Measurements from ENCODE around the gene WDR27. TPM values are rescaled to one million over a fixed set of nuclear protein-coding genes. Genes with fewer than 3 reads are reported as not detected.
"Not testable (repeated sequence)": the region's sequence is repeated elsewhere in the genome, so short reads cannot be mapped to it uniquely, and the experiment has no call there.

WDR27 gene
- total RNA-seq, 2 experiments from 2014 or later = 48.8 to 49.6 TPM

DNA sequence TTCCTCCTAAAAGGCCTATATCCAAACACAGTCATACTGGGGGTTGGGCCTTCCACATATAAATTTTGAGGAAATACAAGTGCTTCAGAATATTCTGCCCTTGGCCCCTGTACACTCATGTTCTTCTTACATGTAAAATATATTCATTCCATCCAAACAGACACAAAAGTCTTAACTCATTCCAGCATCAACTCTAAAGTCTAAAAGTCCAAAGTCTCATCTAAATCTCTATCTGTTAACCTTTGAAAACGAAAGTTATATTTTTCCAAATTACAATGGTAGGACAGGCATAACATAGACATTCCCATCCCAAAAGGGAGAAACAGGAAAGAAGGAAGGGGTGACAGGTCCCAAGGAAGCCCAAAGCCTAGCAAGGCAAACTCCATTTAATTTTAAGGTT, 232.8 kb downstream of the WDR27 start:
- peaks cover 9% of the 10 kb centered on the region for H3K36me3 Mint-ChIP-seq (ENCODE audit: low read depth)
- DNase-seq = no peak
- ATAC-seq = no peak
- POLR2A ChIA-PET = no interaction called here
- CTCF ChIA-PET = no interaction called here
- no peak overlapping the region for H3K4me3 Mint-ChIP-seq
- H3K9me3 Mint-ChIP-seq = peaks cover 28% of the 10 kb centered on the region
- intact Hi-C loops (cut with micrococcal nuclease) = no loop called here
- no peak overlapping the region for H3K27ac Mint-ChIP-seq
- no peaks in the 10 kb centered on the region for H3K27me3 Mint-ChIP-seq
- no peaks in the 10 kb centered on the region for H3K4me1 Mint-ChIP-seq (ENCODE audit: low read depth)
- TF ChIP-seq, protein P1, sequence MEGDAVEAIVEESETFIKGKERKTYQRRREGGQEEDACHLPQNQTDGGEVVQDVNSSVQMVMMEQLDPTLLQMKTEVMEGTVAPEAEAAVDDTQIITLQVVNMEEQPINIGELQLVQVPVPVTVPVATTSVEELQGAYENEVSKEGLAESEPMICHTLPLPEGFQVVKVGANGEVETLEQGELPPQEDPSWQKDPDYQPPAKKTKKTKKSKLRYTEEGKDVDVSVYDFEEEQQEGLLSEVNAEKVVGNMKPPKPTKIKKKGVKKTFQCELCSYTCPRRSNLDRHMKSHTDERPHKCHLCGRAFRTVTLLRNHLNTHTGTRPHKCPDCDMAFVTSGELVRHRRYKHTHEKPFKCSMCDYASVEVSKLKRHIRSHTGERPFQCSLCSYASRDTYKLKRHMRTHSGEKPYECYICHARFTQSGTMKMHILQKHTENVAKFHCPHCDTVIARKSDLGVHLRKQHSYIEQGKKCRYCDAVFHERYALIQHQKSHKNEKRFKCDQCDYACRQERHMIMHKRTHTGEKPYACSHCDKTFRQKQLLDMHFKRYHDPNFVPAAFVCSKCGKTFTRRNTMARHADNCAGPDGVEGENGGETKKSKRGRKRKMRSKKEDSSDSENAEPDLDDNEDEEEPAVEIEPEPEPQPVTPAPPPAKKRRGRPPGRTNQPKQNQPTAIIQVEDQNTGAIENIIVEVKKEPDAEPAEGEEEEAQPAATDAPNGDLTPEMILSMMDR (IDR thresholded peaks at IDR 0.05) = no peak

DNA sequence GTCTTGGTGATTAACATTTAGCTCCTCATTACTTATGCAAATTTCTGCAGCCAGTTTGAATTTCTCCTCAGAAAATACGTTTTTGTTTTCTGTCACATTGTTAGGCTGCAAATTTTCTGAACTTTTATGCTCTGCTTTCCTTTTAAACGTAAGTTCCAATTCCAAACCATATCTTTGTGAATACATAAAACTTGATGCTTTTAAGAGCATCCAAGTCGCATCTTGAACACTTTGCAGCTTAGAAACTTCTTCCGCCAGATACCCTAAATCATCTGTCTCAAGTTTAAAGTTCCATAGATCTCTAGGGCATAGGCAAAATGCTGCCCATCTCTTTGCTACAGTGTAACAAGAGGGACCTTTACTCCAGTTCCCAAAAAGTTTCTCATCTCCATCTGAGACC, 234.1 kb downstream of the WDR27 start:
- H3K36me3 Mint-ChIP-seq (ENCODE audit: low read depth); POLR2A ChIA-PET; intact Hi-C loops (cut with micrococcal nuclease); CTCF ChIA-PET; H3K27ac Mint-ChIP-seq; H3K4me3 Mint-ChIP-seq; ATAC-seq; H3K4me1 Mint-ChIP-seq (ENCODE audit: low read depth); H3K27me3 Mint-ChIP-seq; DNase-seq: not testable (repeated sequence)
- peaks cover 26% of the 10 kb centered on the region for H3K9me3 Mint-ChIP-seq

DNA sequence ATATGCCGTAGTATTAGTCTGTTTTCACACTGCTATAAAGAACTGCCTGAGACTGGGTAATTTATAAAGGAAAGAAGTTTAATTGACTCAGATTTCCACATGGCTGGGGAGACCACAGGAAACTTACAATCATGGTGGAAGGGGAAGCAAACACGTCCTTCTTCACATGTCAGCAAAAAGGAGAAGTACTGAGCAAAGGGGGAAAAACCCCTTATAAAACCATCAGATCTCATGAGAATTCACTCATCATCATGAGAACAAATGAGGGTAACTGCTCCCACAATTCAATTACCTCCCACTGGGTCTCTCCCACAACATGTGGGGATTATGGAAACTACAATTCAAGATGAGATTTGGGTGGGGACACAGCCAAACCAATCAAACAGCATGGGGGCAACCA, 235.6 kb downstream of the WDR27 start:
- POLR2A ChIA-PET; intact Hi-C loops (cut with micrococcal nuclease); H3K27ac Mint-ChIP-seq; DNase-seq; H3K4me3 Mint-ChIP-seq; H3K4me1 Mint-ChIP-seq (ENCODE audit: low read depth); CTCF ChIA-PET; H3K36me3 Mint-ChIP-seq (ENCODE audit: low read depth); ATAC-seq; H3K27me3 Mint-ChIP-seq: not testable (repeated sequence)
- peaks cover 24% of the 10 kb centered on the region for H3K9me3 Mint-ChIP-seq

DNA sequence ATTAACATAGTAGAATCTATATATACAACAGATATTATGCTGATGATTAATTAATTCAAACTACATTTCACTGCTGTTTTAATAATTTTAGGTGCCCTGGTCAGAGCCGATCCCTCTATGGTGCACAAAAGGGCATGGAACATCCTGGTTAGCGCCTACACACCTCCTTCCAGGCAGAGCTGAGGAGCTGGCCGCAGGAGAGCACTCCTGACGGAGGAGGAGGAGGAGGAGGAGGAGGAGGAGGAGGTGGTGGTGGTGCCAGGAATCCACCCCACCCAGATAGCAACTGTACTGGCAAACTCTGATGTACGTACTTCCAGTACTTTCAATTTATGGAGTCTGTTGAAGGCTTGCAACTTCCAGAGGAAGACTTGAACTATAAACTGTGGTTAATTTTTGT, 244.1 kb downstream of the WDR27 start:
- H3K4me3 Mint-ChIP-seq = no peak overlapping the region
- H3K36me3 Mint-ChIP-seq (ENCODE audit: low read depth) = no peaks in the 10 kb centered on the region
- ATAC-seq (no peak), DNase-seq (no peak)
- ChIA-PET POLR2A (no interaction called here), CTCF (no interaction called here)
- intact Hi-C loops (cut with micrococcal nuclease) = no loop called here
- H3K4me1 Mint-ChIP-seq (ENCODE audit: low read depth) = no peaks in the 10 kb centered on the region
- no peaks in the 10 kb centered on the region for H3K27me3 Mint-ChIP-seq
- H3K9me3 Mint-ChIP-seq = peaks cover 4% of the 10 kb centered on the region
- TF ChIP-seq, protein P1 (IDR thresholded peaks at IDR 0.05) = no peak
- no peak overlapping the region for H3K27ac Mint-ChIP-seq

DNA sequence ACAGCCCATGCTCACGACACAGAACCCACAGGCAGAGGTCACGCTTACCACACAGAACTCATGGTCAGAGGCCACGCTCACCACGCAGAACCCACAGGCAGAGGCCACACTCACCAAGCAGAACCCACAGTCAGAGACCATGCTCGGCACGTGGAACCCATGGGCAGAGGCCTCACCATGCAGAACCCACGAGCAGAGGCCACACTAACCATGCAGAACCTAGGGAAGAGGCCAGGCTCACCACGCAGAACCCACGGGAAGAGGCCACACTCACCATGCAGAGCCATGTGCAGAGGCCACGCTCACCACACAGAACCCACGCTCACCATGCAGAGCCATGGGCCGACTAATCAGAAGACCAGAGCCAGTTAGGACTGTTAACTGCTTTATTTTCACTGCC, 245.0 kb downstream of the WDR27 start:
- intact Hi-C loops (cut with micrococcal nuclease) = no loop called here
- ATAC-seq = no peak
- CTCF ChIA-PET = no interaction called here
- Mint-ChIP-seq H3K27ac (no peak overlapping the region), H3K9me3 (peaks cover 4% of the 10 kb centered on the region), H3K4me3 (no peak overlapping the region), H3K27me3 (no peaks in the 10 kb centered on the region), H3K36me3 (ENCODE audit: low read depth) (no peaks in the 10 kb centered on the region), H3K4me1 (ENCODE audit: low read depth) (no peaks in the 10 kb centered on the region)
- TF ChIP-seq, protein P1 (IDR thresholded peaks at IDR 0.05) = no peak
- no peak for DNase-seq
- POLR2A ChIA-PET = no interaction called here

DNA sequence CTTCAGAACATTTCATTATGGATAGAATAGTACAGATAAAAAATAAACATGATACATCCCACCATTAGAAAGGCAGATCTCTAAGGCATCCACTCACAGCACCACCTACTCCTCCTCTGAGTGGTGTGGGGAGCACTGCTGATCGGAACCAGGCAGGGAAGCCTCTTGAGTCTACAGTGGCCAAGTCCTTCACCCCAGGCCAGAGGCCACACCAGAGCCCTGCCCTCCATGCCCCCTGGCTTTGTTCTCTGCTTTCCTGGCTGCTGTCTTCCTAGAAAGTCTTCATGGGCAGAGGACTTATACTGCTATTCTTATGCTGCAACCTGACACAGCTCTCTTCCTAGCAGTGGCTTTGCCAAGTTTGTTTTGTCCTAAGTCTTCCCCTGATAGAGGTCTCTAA, 246.4 kb downstream of the WDR27 start:
- intact Hi-C loops (cut with micrococcal nuclease) = no loop called here
- ChIA-PET POLR2A (no interaction called here), CTCF (no interaction called here)
- Mint-ChIP-seq H3K4me3 (no peak overlapping the region), H3K9me3 (peaks cover 4% of the 10 kb centered on the region), H3K36me3 (ENCODE audit: low read depth) (no peaks in the 10 kb centered on the region), H3K27ac (no peak overlapping the region), H3K27me3 (no peaks in the 10 kb centered on the region), H3K4me1 (ENCODE audit: low read depth) (no peaks in the 10 kb centered on the region)
- DNase-seq (no peak), ATAC-seq (no peak)
- TF ChIP-seq, protein P1 (IDR thresholded peaks at IDR 0.05) = no peak
